HK-2 (cell line): ENCODE data around the gene SLC9A7.
A peak's percentile ranks its signal among the peaks of the same experiment; 100 is the strongest.
"Not testable (repeated sequence)": the region's sequence is repeated elsewhere in the genome, so short reads cannot be mapped to it uniquely, and the experiment has no call there.

Source experiments
- DNase-seq: peaks from one replicate; pipeline ENCODE4 v3.0.0-alpha.2; 2018; ENCODE audit not compliant: unreplicated experiment

The SLC9A7 gene

GRCh38 chrX:46758956-46759644 lies at the start of gene SLC9A7:
TSS of gene SLC9A7 (minus strand) at chrX:46759118. CDS start at chrX:46759029, 89 bp downstream.
- peak; percentile 84 for DNase-seq

- no peak for DNase-seq
Observed at GRCh38 chrX:46805270-46805669, 46.4 kb upstream of the SLC9A7 start.

- DNase-seq: no peak
Observed at GRCh38 chrX:46803140-46803539, 44.2 kb upstream of the SLC9A7 start.

- DNase-seq: peak; percentile 63
Observed at GRCh38 chrX:46796574-46797191, 37.8 kb upstream of the SLC9A7 start.

- no peak for DNase-seq
Observed at GRCh38 chrX:46793386-46794143, 34.6 kb upstream of the SLC9A7 start.

- DNase-seq: no peak
Observed at GRCh38 chrX:46792810-46793188, 33.9 kb upstream of the SLC9A7 start.

- peak; percentile 65 for DNase-seq
Observed at GRCh38 chrX:46791927-46792809, 33.2 kb upstream of the SLC9A7 start.

GRCh38 chrX:46788902-46789301 lies 30.0 kb upstream of the SLC9A7 start:
- no peak for DNase-seq

- not testable (repeated sequence) for DNase-seq
Observed at GRCh38 chrX:46784437-46784836, 25.5 kb upstream of the SLC9A7 start.

- DNase-seq: no peak
Observed at GRCh38 chrX:46782034-46782433, 23.1 kb upstream of the SLC9A7 start.

- no peak for DNase-seq
Observed at GRCh38 chrX:46777971-46778810, 19.3 kb upstream of the SLC9A7 start.

- DNase-seq: no peak
Observed at GRCh38 chrX:46770817-46771163, 11.9 kb upstream of the SLC9A7 start.

GRCh38 chrX:46770000-46770816 lies 11.3 kb upstream of the SLC9A7 start:
- DNase-seq: no peak

GRCh38 chrX:46762963-46763362 lies 4.0 kb upstream of the SLC9A7 start:
- DNase-seq: no peak

- DNase-seq: no peak
Observed at GRCh38 chrX:46759645-46759974, 692 bp upstream of the SLC9A7 start.

GRCh38 chrX:46758163-46758955 lies 559 bp downstream of the SLC9A7 start:
- no peak for DNase-seq

- no peak for DNase-seq
Observed at GRCh38 chrX:46757593-46757992, 1.3 kb downstream of the SLC9A7 start.

GRCh38 chrX:46757052-46757451 lies 1.9 kb downstream of the SLC9A7 start:
- no peak for DNase-seq

GRCh38 chrX:46755671-46756070 lies 3.2 kb downstream of the SLC9A7 start:
- no peak for DNase-seq
